GM19238 (cell line): ENCODE results near the gene CNNM4.

ENCODE experiments used
- DNase-seq: peaks from one replicate; pipeline ENCODE4 v3.0.0; 2011; ENCODE audit warnings: low spot score; ENCODE audit not compliant: insufficient read length

CNNM4 gene

DNA sequence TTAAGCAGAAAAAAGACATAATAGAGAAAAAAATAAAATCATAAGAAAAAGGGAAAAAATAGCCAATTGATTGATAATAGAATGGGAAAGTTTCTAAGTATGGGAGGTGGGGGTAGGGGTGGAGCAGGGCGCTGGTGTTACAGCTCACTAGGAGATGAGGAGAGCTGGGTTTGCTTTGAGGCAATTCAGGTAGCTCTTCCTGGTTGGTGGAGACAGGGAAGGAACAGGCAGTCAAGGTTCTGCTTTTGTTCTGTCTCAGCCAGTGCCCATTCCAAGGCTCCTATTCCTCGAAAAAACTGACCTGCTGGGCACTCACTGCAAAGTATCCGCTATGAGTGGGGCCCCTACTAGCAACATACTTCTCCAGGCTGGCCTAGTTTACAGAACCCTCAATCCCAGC lies 1.7 kb upstream of the CNNM4 start:
- DNase-seq: no peak

DNA sequence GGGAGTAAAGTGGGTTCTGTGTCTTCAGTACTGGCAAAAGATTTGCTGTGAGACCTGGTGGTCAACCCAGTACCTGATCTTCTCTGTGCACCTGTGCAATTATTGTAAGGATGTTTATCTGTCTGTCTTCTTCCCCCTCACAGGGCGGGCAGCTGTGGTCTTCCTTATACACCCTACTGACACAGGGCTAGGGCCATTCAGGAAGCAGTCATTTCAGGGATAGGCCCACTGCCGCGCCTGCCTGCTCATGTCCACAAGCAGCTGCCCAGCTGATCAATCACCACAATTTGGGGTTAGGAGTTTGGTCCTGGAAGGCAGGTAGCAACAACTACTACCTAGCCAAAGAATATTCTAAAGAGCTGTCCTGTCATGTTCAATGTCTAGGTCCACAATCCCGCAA lies 1.2 kb upstream of the CNNM4 start:
- DNase-seq: no peak

DNA sequence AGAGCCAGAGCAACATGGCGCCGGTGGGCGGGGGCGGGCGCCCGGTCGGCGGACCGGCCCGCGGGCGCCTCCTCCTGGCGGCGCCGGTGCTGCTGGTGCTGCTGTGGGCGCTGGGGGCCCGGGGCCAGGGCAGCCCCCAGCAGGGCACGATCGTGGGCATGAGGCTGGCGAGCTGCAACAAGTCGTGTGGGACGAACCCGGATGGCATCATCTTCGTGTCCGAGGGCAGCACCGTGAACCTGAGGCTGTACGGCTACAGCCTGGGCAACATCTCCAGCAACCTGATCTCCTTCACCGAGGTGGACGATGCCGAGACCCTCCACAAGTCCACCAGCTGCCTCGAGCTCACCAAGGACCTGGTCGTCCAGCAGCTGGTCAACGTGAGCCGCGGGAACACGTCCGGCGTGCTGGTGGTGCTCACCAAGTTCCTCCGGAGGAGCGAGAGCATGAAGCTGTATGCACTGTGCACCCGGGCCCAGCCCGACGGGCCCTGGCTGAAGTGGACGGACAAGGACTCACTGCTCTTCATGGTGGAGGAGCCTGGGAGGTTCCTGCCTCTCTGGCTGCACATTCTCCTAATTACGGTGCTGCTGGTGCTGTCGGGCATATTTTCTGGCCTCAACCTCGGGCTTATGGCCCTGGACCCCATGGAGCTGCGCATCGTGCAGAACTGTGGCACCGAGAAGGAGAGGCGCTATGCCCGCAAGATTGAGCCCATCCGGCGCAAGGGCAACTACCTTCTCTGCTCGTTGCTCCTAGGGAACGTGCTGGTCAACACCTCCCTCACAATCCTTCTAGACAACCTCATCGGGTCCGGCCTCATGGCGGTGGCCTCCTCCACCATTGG lies 507 bp downstream of the CNNM4 start:
- DNase-seq: no peak

DNA sequence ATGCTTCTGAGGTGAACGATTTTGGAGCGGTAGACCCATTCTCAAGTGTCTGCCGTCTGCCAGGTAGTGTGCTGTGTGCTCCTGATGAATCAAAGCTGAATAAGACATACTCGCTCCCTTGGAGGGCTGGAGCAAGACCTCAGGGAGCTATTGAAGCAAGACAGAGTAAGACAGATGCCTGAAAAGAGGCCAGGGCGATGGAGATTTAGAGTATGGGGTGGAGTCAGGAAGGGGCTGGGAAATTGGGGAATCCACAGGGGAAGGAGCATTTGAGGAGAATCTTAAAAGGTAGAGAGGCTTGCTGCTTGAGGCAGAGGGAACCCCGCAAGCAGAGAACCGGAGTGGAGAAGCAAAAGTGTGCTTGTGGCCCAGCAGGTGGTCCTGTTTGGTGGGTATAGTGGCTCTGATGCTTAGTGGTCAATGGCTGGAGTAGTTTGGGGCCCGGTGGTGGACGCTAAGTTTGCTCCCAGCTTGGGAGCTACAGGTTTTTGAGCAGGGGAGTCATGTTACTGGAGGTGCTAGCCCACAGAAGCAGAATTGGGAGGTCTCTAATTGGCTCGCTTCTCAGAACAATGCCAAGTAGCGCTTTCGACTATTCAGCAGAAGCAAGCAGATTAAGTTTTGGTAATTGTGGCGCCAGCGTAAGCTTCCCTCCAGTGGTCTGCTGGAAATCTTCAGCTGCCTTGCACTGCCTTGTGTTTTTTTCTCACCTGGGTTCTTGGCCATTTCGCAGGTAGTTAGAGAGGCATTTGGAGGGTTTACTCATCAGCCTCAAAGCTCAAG lies 2.0 kb downstream of the CNNM4 start:
- DNase-seq: no peak

DNA sequence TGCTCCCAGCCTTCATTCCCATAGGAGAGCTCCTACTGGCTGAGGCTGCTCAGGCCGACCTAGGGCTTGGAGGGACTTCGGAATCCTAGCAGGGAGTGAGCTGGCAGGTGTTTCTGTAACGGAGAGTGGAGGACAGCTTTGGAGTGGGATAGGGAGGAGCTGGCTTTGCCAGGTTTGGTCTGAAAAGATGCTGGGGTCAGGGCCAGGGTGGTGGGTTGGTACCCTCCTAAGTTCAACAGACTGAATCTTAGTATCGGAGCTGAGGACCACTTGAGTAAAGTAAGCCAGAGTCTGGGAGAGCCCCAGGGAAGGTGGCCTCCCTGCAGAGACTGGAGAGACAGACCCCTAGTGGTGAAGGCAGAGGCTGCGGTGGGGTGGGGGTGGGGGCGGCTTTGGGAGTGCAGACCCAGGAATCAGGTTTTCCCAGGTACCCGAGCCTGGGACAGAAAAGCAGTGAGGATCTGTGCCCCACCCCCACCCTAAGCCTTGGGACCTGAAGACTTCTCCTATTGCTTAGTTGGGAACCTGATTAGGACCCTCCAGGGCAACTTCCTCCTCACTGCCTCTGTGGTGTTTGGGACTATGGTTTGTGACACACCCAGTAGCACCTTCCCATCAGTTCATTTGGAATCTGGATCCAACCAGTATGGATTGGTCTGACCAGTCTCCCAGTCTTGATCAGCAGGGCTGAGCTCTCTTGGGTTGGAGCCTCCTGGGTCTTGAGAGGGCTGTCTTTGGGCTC lies 3.0 kb downstream of the CNNM4 start:
- no peak for DNase-seq

DNA sequence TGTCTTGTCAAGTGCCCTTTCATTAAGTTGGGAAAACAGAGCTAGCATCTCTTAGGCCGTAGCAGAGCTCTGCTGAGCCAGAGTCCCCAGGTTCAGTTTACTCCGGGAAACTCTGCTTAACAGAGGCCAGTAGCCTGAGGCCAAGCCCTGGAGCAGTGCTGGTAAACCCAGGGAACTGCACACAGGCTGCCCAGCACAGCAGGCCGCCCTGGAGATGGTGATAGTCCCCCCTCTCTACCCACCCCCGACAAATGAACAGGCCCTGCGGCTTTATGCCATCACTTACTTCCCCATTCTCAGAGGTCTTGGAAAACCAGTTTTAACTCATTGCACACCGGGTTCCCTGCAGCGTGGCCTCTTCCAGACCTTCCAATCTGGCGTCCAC lies 3.5 kb downstream of the CNNM4 start:
- no peak for DNase-seq

DNA sequence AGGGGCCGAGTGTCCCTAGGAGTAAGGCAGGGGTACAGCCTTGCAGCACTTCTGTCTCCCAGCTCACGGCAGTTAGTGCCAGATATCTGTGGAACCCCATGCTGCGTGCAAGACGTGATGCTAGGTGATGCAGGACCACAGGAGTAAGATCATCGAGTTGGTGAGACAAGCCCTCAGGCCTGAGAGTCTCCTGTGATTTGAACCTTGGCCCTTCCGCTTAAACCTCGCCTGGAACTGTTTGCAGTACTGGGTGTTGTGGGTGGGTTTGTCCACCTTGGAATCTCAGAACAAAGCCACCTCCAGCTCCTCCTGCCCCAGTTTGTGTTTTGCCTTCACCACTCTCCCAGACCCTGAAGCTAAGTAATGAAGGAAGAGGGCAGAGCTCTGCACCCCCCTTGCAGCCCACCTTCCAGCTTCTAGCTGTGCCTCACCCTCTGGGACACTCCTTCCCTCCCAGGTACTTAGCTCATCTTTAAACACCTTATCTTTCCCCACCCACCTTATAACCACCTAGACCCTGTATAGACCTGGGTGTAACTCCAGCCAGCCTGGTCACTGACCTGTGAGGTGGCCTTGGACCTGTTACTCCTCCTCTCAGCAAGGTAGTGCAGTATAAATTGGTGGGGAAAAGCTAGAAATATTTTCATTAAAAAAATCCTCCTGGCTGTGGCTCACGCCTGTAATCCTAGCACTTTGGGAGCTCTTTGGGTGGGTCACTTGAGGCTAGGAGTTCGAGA lies 6.6 kb downstream of the CNNM4 start:
- no peak for DNase-seq

DNA sequence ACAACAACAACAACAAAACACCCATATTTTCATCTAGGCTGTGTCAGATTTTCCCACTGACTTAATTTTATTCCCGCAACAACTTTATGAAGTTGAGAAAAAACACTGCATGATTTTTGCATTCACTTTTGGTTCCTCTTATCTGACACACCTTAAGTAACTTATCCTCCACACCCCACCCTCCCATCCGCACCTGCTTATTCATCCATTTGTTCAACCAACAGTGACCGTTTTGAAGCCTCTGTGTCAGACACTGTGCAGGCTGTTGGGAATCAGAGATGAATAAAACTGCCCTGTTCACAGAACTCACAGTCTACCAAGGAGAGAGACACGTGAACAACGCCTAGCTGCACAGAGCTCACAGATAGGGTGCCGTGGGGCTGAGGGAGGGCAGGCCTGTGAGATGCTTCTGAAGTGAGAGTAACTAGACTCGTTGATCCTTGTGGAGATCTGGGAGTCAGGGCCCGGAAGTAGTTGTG lies 7.4 kb downstream of the CNNM4 start:
- DNase-seq: no peak

DNA sequence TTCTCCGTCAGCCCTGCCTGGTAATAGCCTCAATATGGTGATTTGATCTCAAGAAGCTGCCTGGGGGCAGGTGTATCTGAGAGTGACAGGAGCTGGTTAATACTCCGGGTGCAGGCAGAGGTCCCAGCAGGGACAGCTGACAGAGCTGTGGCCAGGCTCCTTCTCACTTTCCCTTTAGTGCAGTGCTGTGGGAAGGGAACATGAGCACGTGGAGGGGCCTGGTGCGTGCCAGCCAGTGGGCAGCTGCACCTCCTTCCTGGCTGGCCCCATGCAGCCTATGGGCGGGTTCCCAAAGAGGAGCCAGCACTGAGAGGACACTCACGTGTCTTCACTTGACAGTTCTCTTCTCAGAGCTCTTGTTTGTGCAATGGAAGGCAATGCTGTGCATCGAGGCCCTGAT lies 9.1 kb downstream of the CNNM4 start:
- no peak for DNase-seq

DNA sequence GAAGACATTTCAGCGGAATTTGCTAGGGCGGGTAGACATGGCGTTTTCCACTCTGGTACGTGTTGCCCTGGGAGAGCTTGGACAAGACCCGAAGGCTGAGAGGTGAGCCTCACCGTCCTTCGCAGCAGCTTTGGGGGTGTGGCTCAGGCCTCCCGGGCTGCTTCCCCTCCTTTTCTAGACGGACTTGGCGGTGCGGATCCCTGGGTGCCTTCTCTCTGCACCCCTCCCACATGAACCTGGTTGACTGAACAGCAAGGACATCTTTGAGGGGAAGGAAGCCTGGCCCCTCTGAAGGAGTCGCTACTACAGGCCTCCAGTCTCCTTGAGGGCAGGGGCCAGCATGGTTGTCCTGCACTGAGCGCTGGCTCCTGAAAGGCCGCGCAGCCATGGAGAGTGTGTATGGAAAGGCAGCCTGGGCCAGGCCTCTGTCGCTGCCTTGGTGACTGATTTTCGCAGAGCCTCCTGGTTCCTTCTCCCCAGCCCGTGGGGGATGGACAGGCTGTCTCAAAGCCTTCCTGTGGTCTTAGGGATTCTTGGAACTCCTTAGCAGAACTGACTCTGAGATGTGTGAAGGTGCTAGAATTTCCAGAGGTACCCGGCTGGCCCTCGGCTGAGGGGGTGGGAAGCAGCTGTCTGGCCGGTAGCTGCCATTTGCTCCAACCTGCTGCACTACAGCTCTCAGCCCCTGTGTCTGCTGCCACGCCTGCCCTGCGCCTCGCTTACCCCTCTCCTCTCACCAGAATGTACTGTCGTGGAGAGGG lies 9.9 kb downstream of the CNNM4 start:
- DNase-seq: no peak

DNA sequence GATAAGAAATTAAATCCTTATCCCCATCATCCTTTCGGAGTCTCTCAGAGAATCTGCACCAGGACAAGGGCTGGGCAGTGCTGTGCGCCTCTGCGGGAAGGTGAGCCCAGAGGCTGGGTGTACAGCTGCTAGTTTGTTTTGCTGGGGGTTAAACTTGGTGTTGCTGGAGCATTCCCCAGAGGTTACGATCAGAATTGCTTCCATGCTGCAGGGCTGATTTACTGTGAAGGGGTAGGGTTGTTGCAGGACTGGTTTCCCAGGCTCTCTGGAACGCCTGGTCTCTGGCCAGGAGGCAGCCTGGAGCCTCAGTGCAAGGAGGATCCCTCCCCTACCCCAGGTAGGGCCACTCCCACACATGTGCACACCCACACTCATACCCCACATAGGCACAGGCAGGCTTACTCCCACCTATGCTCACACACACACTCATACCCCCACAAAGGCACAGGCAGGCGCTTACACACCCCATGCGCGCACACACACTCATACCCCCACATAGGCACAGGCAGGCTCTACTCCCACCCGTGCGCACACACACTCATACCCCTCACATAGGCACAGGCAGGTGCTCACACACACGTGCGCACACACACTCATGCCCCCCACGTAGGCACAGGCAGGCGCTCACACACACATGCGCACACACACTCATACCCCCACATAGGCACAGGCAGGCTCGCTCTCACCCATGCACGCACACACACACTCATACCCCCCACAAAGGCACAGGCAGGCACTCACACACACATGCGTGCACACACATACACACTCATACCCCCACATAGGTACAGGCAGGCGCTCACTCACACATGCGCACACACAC lies 11.3 kb downstream of the CNNM4 start:
- DNase-seq: no peak

DNA sequence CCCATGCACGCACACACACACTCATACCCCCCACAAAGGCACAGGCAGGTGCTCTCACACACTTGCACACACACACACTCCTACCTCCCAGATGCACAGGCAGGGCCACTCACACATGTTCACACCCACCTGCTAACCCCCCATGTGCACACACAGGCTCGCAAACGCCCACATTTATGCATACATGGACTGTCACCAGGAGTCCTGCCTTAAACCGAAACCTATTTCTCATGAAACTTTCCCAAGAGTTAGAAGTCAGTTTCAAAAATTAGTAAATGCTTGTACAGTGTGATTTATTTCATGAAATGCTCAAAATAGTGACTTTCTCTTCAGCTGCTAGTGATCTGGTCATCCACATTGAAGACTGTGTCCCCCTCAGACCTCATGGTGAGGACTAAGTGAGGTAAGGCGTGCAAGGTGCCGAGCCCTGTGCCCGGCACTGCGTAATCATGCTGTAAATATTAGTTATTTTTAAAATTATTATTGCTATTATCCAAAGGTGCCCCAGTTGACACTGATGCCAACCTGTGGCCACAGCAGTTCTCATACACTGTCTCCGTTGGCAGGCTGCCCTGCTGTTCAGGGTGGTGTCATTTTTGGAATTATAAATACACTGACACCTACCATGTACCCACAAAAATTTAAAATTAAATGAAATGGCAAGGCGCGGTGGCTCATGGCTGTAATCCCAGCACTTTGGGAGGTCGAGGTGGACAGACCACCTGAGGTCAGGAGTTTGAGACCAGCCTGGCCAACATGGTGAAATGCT lies 12.4 kb downstream of the CNNM4 start:
- no peak for DNase-seq

DNA sequence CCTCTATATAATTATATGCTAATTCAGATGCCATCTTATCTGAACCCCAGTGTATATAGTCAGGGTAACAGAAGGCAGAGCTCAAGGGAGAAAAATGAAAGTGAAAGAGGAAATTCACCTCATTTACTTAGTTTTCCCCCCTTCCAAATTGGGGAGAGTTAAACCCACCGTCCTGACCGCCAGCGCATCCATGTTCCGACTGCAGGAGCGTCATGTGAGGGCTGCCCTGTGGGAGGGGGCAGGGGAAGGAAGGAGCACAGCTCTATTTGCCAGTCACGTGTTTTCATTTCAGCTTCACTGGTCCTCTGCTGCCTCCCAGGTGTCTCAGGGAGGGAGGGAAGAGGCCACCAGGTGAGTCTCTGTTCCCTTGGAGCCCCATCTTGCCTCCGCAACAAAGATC lies 13.2 kb downstream of the CNNM4 start:
- DNase-seq: no peak

DNA sequence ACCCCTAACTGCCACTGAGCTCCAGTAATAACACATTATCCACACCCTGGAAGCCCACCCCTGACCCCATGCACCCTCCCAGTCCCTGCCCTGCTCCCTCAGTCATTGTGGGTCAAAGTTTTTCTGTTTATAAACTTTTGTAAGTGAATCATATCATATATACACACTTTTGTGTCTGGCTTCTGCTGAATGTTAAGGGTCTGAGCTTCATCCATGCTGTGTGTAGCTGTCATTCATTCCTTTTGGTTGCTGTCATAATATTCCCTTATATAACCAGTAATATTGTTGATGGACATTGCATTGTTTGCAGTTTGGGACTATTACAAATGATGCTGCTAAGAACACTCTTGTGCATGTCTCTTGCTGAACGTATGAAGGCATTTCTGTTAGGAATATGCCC lies 14.5 kb downstream of the CNNM4 start:
- DNase-seq: no peak

DNA sequence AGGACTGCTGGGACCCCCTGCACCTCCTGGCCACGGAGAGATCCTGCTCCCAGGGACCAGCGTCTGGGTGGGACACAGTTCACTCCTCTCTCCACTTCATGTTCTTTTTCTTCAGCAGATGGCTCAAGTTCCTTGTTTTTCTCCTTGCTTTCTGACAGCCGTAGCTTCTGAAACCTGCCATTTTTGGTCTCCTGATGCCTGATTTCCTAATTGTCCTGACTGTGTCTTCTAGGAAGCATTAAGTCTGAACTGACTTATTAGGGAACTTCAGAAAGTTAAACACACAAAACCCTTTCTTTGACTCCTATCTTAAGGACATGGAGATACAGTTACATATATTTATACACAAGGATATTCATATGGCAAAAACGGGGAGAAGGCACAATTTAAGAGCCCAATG lies 22.7 kb downstream of the CNNM4 start:
- DNase-seq: no peak

DNA sequence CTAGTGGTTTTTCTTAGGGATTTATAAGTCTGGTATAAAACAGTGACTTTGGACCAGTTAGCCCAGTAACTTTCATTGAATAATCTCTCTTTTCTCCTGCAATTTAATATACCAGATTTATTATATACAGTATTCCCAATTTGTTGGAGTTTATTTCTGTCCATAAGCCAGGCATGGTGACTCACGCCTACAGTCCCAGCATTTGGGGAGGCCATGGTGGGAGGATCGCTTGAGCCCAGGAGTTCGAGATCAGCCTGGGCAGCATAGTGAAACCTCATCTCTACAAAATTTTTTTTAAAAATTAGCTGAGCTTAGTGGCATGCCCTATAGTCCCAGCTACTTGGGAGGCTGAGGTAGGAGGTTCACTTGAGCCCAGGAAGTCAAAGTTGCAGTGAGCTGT lies 26.7 kb downstream of the CNNM4 start:
- no peak for DNase-seq

DNA sequence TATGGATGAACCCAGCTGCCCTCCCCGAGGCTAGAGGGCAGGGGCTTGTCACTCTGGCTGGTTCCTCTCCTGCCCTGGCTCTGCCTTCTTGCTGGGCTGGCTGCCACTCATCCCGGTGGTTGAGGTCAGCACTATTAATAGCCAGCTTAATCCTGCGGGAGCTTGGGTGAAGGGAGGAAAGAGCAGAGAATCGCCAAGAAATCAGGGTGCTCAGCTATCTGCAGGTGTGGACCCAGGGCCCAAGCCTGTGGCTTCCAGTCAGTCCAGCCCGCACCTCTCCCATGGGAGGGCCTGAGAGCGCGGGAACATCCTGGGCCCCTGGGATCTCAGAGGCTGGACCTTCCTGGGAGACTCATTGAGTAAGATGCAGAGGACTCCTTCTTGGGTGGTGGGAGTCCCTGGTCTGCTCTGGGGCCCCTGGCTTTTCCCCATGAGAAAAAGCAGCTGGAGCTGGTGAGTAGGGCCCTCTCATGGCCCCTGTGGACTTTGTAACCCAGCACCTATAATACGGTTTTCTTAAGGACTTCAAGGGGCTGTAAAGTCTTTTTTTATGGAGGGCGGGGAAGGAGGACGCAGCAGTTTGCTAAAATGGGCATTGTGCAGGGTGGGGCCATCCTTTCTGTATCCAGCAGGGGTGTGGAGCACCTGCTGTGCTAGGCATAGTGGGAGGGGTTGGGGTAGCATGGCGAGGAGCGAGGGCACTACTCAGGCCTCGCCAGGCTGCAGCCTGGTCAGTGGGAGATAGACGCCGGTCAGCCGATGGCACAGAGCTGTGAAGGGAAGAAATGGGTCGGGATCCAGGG lies 27.9 kb downstream of the CNNM4 start:
- DNase-seq: no peak

DNA sequence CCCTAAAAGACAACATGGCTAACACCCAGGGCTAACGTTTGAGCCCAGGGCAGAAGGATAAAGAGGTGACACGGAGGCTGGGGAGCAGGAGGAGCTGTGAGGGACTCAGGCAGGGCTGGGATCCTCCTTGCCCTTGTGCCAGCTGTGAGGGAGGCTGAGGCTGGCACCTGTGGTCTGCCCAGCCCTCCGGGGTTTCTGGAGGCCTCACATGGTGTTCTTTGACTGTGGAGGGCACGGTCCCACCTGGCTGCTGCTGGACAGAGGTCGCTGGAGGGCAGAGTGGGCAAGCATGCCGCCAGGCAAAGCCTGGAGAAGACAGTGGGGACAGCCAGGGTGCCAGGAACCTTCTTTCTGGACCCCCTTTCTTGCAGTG lies 28.5 kb downstream of the CNNM4 start:
- no peak for DNase-seq
